A549 treated with Mapracorat at 1 μM for 4 hours (cell line): ENCODE results near the gene FNDC10. TPM values are rescaled to one million over a fixed set of nuclear protein-coding genes. Genes with fewer than 3 reads are reported as not detected.

ENCODE experiments used
- total RNA-seq: library from RNA; stranded (reverse); fragments of 200-300 nt; extraction: Qiagen RNA extraction; gene quantifications from 5 replicates; pipeline ENCODE4 v1.2.3, GENCODE V29; 2022

FNDC10 gene
- 5.8 to 8.8 TPM (median 8.1 TPM) in 5 replicates for total RNA-seq

DNA sequence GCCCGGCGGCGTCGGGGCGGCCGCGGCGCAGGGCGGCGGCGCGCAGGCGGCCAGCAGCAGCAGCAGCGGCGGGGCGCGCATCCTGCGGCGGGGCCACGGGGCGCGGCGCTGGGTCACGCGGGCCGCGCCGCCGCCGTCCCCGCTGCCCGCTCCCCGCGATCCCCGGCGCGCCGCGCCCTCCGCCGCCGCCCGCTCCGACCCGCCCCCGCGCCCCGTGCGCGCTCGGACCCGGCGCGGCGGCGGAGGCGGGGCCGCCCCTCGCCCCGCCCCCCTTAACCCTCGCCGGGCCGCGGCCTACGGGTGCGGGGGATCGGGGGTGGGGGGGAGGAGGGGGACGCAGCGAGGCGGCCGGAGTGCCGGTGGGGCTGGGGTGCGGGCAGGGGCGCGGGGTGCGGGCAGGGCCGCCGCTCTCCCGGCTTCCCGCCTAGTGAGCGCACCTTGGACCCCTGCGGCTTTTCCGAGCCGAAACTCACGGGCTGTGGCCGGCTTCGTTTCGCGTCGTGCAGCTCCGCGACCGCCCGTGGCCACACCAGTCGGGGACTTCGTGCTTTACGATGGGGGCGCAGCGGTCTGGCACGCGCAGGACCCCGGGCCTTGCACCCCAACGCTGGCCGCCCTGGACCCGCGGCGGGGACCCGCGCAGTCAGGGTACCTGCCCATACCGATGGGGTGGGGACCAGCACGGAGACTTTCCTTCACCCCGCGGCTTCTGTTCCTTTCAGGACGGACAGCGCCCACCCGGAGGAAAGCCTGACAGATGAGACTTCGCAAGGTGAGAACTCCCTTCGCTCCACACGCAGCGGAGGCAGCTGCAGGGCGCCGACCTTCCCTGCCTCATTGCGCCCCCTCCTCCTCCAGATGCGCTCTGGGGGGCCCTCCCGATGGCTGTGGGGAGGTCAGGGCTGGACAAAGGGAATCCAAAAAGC, at the start of gene FNDC10:
FNDC10 (minus strand) TSS at position 201 of the 926 bp plus-strand sequence; CDS start at position 81, 120 bp downstream.

DNA sequence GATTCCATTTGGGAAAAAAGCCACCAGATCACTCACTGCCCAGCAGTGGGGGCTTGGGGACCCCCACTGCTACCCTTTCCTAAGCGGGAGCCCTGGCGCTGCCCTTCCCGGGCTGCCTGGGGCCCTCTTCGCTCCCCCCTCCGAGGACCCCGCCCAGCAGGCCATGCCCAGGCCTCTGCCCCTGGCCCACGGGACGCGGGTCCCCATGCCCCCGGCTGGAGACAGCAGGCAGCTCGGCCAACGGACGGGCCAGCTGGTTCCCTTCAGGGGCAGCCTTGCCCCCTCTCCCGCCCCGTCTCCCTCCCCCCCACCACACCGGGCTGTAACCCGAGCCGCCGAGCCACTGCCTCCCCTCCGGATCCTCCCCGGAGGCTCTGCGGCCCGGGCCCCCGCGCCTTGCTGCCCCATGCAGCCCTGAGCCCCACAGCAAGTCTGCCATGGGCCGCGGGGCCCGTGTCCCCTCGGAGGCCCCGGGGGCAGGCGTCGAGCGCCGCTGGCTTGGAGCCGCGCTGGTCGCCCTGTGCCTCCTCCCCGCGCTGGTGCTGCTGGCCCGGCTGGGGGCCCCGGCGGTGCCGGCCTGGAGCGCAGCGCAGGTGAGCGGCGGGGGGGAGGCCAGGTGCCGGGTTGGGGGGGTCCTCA, 32.0 kb upstream of the FNDC10 start, which contains the start of gene MMP23B:
MMP23B (plus strand) TSS at position 392 of the 639 bp plus-strand sequence; CDS start at position 438, 46 bp downstream.

DNA sequence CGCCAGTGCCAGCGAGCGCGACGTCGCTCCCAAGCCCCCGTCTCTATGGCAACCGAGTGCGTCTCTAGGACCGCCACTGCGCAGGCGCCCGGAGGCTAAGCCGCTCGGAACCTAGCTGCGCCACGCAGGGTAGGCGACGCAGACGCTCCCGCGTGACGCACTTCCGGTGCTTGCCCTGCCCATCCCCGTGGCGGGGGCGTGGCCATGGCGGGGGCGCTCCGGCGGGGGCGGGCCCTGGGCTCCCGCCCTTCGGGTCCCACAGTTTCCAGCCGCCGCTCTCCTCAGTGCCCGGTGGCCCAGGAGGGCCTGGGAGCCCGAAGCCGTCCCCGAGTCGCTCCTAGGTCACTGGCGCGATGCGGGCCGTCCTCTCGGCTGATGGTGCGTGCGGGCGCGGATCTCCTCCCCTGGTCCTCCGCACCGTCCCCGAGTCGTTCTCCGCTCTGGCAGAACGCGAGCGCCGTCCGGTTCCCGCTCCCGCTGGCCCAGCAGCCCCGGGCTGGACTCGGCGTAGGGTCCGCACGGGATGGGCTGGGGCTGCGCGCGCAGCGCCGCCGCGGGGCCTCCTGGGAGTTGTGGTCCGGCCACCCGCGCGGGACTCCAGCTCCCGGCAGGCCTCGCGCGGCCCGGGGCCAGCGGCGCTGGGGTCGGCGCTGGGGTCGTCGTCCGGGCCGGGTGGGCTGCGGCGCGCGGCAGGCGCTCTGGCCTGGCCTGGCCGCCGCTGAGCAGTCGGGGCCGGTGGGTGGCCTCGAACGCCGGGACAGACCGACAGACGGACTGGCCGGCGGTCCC, 15.5 kb upstream of the FNDC10 start, which contains the start of gene MIB2:
MIB2 (plus strand) TSS at position 245 of the 789 bp plus-strand sequence. CDS start 7,953 bp downstream, outside the sequence.

DNA sequence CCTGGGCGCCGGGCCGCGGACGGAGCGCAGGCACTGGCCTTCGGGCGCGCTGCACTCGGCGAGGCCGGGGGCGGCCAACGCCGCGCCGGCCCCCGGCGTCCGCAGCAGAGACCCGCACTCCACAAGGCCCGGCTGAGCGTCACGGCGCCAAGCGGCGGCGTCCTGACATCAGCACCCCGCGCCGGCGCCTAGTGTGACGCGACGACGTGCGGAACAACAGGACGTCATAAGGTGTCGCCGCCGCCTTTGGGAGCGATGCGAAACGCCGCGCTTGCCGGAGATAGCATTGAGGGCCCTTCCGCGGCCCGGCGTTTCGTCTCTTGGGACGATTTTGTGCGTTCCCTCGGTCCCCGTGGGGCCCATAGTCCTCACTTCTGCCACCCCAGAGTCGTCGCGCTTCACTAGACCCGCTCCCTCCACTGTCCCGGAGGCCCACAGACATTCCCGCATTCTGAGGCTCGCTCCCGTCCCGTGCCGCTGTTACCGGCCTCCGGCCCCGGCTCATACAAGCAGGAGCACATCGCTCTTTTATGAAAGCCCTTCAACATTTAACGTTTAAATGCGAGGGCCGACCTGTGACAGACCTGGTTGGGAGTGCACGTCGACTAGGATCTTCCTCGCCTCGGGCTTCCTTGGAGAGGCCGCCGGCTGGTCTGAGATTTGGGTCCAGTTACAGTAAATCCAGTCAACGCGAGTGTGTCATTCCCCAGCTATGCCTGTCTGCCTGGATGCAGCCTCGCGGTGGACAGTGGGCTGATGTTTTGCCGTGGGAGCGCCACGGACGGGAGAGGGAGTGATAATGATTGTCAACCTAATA, 25.0 kb downstream of the FNDC10 start, which contains the start of gene SSU72:
SSU72 (minus strand) TSS at position 143 of the 817 bp plus-strand sequence. CDS start 306 bp downstream, outside the sequence.

Other genes with a start within 250 kb of the FNDC10 start
- 0.19 to 0.46 TPM (median 0.32 TPM) in 4 of 5 replicates, not detected in the other for gene MXRA8, start 241.6 kb downstream of the FNDC10 start, total RNA-seq
- 107 to 186 TPM (median 170 TPM) in 5 replicates for gene AURKAIP1, start 224.9 kb downstream of the FNDC10 start, total RNA-seq
- gene CCNL2, start 200.8 kb downstream of the FNDC10 start, total RNA-seq, result 42.1 to 63.9 TPM (median 54.3 TPM) in 5 replicates
- 130 to 166 TPM (median 137 TPM) in 5 replicates for gene MRPL20, start 192.8 kb downstream of the FNDC10 start, total RNA-seq
- 0.07 to 0.19 TPM in 2 of 5 replicates, not detected in the others for gene ANKRD65, start 178.9 kb downstream of the FNDC10 start, total RNA-seq
- gene VWA1, start 164.4 kb downstream of the FNDC10 start, total RNA-seq, result 3.6 to 14.7 TPM (median 14.1 TPM) in 5 replicates
- not detected in 5 replicates for gene ATAD3C, start 150.4 kb downstream of the FNDC10 start, total RNA-seq
- gene ATAD3B, start 128.4 kb downstream of the FNDC10 start, total RNA-seq, result 1.2 to 3.6 TPM (median 3.0 TPM) in 5 replicates
- 28.1 to 41.2 TPM (median 37.2 TPM) in 5 replicates for gene ATAD3A, start 88.0 kb downstream of the FNDC10 start, total RNA-seq
- 0.24 to 1.1 TPM (median 0.32 TPM) in 5 replicates for gene TMEM240, start 59.5 kb downstream of the FNDC10 start, total RNA-seq
- 90.7 to 106 TPM (median 100 TPM) in 5 replicates for gene SSU72, start 25.3 kb downstream of the FNDC10 start, total RNA-seq
- gene MIB2, start 15.4 kb upstream of the FNDC10 start, total RNA-seq, result 7.2 to 20.5 TPM (median 19.5 TPM) in 5 replicates
- gene MMP23B, start 32.0 kb upstream of the FNDC10 start, total RNA-seq, result 0.18 to 1.2 TPM (median 0.64 TPM) in 5 replicates
- gene CDK11B, start 58.9 kb upstream of the FNDC10 start, total RNA-seq, result 24.2 to 26.3 TPM (median 25.5 TPM) in 5 replicates
- gene SLC35E2B, start 92.7 kb upstream of the FNDC10 start, total RNA-seq, result 9.2 to 13.4 TPM (median 12.5 TPM) in 5 replicates
- 18.0 to 28.0 TPM (median 22.9 TPM) in 5 replicates for gene CDK11A, start 124.2 kb upstream of the FNDC10 start, total RNA-seq
- gene NADK, start 178.3 kb upstream of the FNDC10 start, total RNA-seq, result 28.5 to 43.1 TPM (median 39.8 TPM) in 5 replicates